Small intestine (tissue), 7 donors: ENCODE measurements around the gene CAND1. TPM values are rescaled to one million over a fixed set of nuclear protein-coding genes. Genes with fewer than 3 reads are reported as not detected.

Source experiments
- DNase-seq, 2 donors: peaks; one replicate each; pipeline versions ENCODE4 v3.0.0 to v3.0.0-alpha.2; 2013
- FAIRE-seq: peaks from 2 replicates; lab custom pipeline; 2012; peaks lifted over from hg19 to GRCh38; lab: Jason Lieb, UNC
- H3K27ac ChIP-seq, 3 donors: one replicate each; pipeline ENCODE4 v1.5.1; 2013; ENCODE audit warnings: low read length in 2 of 3, mild to moderate bottlenecking in 2 of 3, control low read depth in 1 of 3, inconsistent platforms in 1 of 3, low read depth in 1 of 3, moderate library complexity in 1 of 3
- H3K27me3 ChIP-seq, 3 donors: one replicate each; pipeline ENCODE4 v1.6.1; 2013; ENCODE audit warnings: low read length in 3 of 3, inconsistent platforms in 1 of 3; ENCODE audit not compliant: control insufficient read depth in 3 of 3, insufficient read depth in 3 of 3
- H3K36me3 ChIP-seq, 3 donors: one replicate each; pipeline ENCODE4 v1.6.1; 2013; ENCODE audit warnings: low read length in 3 of 3, inconsistent platforms in 1 of 3, low read depth in 1 of 3, mild to moderate bottlenecking in 1 of 3, moderate library complexity in 1 of 3; ENCODE audit not compliant: control insufficient read depth in 3 of 3, insufficient read depth in 2 of 3
- H3K4me1 ChIP-seq, 3 donors: one replicate each; pipeline ENCODE4 v1.6.1; 2013; ENCODE audit warnings: low read length in 2 of 3, inconsistent platforms in 1 of 3, low read depth in 1 of 3, mild to moderate bottlenecking in 1 of 3, moderate library complexity in 1 of 3; ENCODE audit not compliant: control insufficient read depth in 3 of 3, insufficient read depth in 2 of 3
- H3K4me3 ChIP-seq, 3 donors: one replicate each; pipeline ENCODE4 v1.5.1; 2013; ENCODE audit warnings: low read length in 3 of 3, control low read depth in 1 of 3, inconsistent platforms in 1 of 3, low read depth in 1 of 3, mild to moderate bottlenecking in 1 of 3, moderate library complexity in 1 of 3
- H3K9me3 ChIP-seq, 2 donors: one replicate each; pipeline ENCODE4 v1.6.1; 2013; ENCODE audit warnings: low read depth in 1 of 2, low read length in 1 of 2; ENCODE audit not compliant: control insufficient read depth in 2 of 2, insufficient read depth in 1 of 2
- WGBS, 3 donors: extraction: QIAGEN DNeasy Blood & Tissue Kit; methylation state at CpG; one replicate each; pipeline ENCODE4 v1.1.7; 2013; 5-methylcytosine and 5-hydroxymethylcytosine counted together
- polyA plus RNA-seq, 4 donors: library from polyadenylated mRNA; stranded (reverse) in 3 of 4; unstranded in 1 of 4; fragments of 200-250 nt in 3 of 4; fragments of 120-200 nt in 1 of 4; gene quantifications; one replicate each; pipeline versions ENCODE4 v1.2.1 to v1.2.3, GENCODE V29; 2013
- donor health status: healthy with polysubstance abuse.
- donor health status: control.
- donor health status: control.
- donor health status: Bipolar disorder and iron deficiency.
- donor health status: healthy.

CAND1 gene
- polyA plus RNA-seq, 4 donors, result 16.3 to 126 (median 24.4) TPM

GRCh38 chr12:67315661-67316060, 46.5 kb downstream of the CAND1 start:
- 70 to 86% (median 72%) methylated on average over 1 of the region's 1 CpG for WGBS, 3 donors
- Histone ChIP-seq H3K9me3 (no peaks in the 10 kb centered on the region), H3K27ac (no peak overlapping the region), H3K4me3 (no peak overlapping the region), H3K4me1 (no peaks in the 10 kb centered on the region), H3K27me3 (no peaks in the 10 kb centered on the region), H3K36me3 (peaks cover 0 to 7% (median 3%) of the 10 kb centered on the region in 3 donors)
- no peak for DNase-seq
- no peak for FAIRE-seq

- H3K9me3 ChIP-seq, result peaks cover 0 to 17% of the 10 kb centered on the region in 2 donors
- H3K4me1 ChIP-seq, result no peaks in the 10 kb centered on the region
- H3K4me3 ChIP-seq, result no peak overlapping the region
- FAIRE-seq (no peak), DNase-seq (no peak)
- 79 to 96% (median 90%) methylated on average over 3 of the region's 3 CpGs for WGBS, 3 donors
- peaks cover 0 to 11% (median 0%) of the 10 kb centered on the region in 3 donors for H3K36me3 ChIP-seq
- no peaks in the 10 kb centered on the region for H3K27me3 ChIP-seq
- no peak overlapping the region for H3K27ac ChIP-seq
These were observed 49.6 kb downstream of the CAND1 start for GRCh38 chr12:67318786-67319185.

GRCh38 chr12:67319936-67320335, 50.8 kb downstream of the CAND1 start:
- FAIRE-seq (no peak), DNase-seq (no peak)
- no peaks in the 10 kb centered on the region for H3K27me3 ChIP-seq
- no peak overlapping the region for H3K27ac ChIP-seq
- 97 to 98% (median 98%) methylated on average over 4 of the region's 4 CpGs for WGBS, 3 donors
- H3K36me3 ChIP-seq, result peaks cover 0 to 11% (median 0%) of the 10 kb centered on the region in 3 donors
- no peak overlapping the region for H3K4me3 ChIP-seq
- H3K4me1 ChIP-seq, result no peaks in the 10 kb centered on the region
- peaks cover 0 to 17% of the 10 kb centered on the region in 2 donors for H3K9me3 ChIP-seq

GRCh38 chr12:67320614-67321295, 51.6 kb downstream of the CAND1 start:
- Histone ChIP-seq H3K9me3 (peaks cover 0 to 17% of the 10 kb centered on the region in 2 donors), H3K27ac (no peak overlapping the region), H3K4me3 (no peak overlapping the region), H3K36me3 (peaks cover 0 to 11% (median 0%) of the 10 kb centered on the region in 3 donors), H3K27me3 (no peaks in the 10 kb centered on the region), H3K4me1 (no peaks in the 10 kb centered on the region)
- FAIRE-seq (no peak), DNase-seq (no peak)
- 79 to 82% (median 79%) methylated on average over 3 of the region's 3 CpGs for WGBS, 3 donors

- FAIRE-seq, result no peak
- no peak for DNase-seq
- Histone ChIP-seq H3K9me3 (peaks cover 0 to 17% of the 10 kb centered on the region in 2 donors), H3K27me3 (no peaks in the 10 kb centered on the region), H3K4me3 (no peak overlapping the region), H3K4me1 (no peaks in the 10 kb centered on the region), H3K27ac (no peak overlapping the region), H3K36me3 (peaks cover 0 to 8% (median 0%) of the 10 kb centered on the region in 3 donors)
- 94 to 97% (median 96%) methylated on average over 12 of the region's 12 CpGs for WGBS, 3 donors
These were observed 53.4 kb downstream of the CAND1 start for GRCh38 chr12:67322580-67322979.

GRCh38 chr12:67323007-67323406, 53.8 kb downstream of the CAND1 start:
- no peaks in the 10 kb centered on the region for H3K4me1 ChIP-seq
- no peaks in the 10 kb centered on the region for H3K27me3 ChIP-seq
- DNase-seq (no peak), FAIRE-seq (no peak)
- peaks cover 0 to 17% of the 10 kb centered on the region in 2 donors for H3K9me3 ChIP-seq
- 97 to 100% (median 97%) methylated on average over 3 of the region's 3 CpGs for WGBS, 3 donors
- H3K27ac ChIP-seq, result no peak overlapping the region
- H3K4me3 ChIP-seq, result no peak overlapping the region
- H3K36me3 ChIP-seq, result peaks cover 0 to 8% (median 0%) of the 10 kb centered on the region in 3 donors

- DNase-seq, result no peak
- no peak overlapping the region for H3K27ac ChIP-seq
- H3K9me3 ChIP-seq, result peaks cover 0 to 17% of the 10 kb centered on the region in 2 donors
- H3K4me3 ChIP-seq, result no peak overlapping the region
- peaks cover 0 to 8% (median 0%) of the 10 kb centered on the region in 3 donors for H3K36me3 ChIP-seq
- H3K4me1 ChIP-seq, result no peaks in the 10 kb centered on the region
- H3K27me3 ChIP-seq, result no peaks in the 10 kb centered on the region
- no peak for FAIRE-seq
These were observed 57.5 kb downstream of the CAND1 start for GRCh38 chr12:67326637-67327036.

GRCh38 chr12:67327466-67327865, 58.3 kb downstream of the CAND1 start:
- 61 to 85% (median 80%) methylated on average over 2 of the region's 2 CpGs for WGBS, 3 donors
- no peak for FAIRE-seq
- H3K27ac ChIP-seq, result no peak overlapping the region
- H3K4me1 ChIP-seq, result no peaks in the 10 kb centered on the region
- peaks cover 0 to 11% of the 10 kb centered on the region in 2 donors for H3K9me3 ChIP-seq
- H3K36me3 ChIP-seq, result peaks cover 0 to 4% (median 0%) of the 10 kb centered on the region in 3 donors
- H3K4me3 ChIP-seq, result no peak overlapping the region
- H3K27me3 ChIP-seq, result no peaks in the 10 kb centered on the region
- DNase-seq, result no peak
